NCI-H345 treated with DMSO at 0.1 percent for 48 hours (cell line): ENCODE results near the gene C14orf132.

ENCODE experiments used
- DNase-seq: peaks from one replicate; lab custom pipeline; 2025; ENCODE audit not compliant: unreplicated experiment; lab: John Stamatoyannopoulos, UW

The C14orf132 gene

DNA sequence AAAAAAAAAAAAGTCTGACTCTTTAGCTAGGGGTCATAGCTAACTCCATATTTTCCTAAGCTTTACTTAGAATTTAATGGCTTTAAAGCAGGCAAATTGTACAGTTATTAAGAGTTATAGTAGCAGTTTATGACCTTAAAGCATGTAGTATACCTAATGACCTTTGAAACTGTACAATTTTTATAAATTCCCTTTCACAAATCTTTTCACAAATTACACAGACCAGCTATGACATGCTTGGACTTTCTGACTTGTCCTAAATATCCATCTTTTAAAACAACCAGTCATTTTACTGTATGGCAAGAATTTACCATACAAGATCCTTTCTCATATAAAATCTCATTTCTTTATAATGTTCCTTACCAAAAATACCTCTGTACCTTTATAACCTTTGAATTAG, 74.8 kb downstream of the C14orf132 start:
- no peak for DNase-seq

DNA sequence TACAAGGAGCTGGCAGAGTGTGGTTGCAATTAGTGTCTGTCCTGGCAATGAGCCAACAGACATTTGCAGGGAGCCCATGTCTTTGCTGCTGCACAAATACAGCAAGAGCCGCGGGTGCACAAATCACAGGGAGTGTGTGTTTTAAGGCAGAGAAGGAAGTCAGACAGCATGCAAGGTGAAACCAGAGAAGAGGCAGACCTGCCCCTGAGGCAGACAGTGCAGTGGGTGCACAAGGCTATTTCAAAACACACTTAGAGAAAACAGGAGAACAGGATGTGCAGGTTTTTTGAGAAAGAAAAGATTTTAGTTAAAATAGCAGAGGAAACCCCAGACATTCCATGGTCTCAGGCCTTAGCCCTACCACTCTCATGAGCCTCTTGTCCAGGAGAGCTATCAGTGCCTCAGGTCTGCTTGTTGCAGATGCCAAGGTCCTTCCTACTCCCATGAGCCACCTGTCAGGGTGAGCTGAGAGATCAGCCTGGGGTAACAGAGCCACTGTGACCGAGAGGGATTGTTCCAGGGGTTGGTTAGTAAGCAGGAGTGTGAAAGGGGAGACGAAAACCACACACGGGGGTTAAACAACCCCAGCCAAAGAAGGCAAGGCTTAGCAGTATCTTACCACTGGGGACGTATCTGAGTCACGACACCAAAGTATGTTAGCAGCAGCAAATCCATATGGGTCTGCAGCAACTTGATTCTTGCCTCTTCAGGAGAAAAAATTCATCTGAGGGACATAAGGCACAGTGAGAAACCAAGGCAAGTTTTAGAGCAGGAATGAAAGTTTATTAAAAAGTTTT, 78.1 kb downstream of the C14orf132 start:
- DNase-seq, result peak; percentile 25

- no peak for DNase-seq
These were observed 78.8 kb downstream of the C14orf132 start for GRCh38 chr14:96117960-96118359.

DNA sequence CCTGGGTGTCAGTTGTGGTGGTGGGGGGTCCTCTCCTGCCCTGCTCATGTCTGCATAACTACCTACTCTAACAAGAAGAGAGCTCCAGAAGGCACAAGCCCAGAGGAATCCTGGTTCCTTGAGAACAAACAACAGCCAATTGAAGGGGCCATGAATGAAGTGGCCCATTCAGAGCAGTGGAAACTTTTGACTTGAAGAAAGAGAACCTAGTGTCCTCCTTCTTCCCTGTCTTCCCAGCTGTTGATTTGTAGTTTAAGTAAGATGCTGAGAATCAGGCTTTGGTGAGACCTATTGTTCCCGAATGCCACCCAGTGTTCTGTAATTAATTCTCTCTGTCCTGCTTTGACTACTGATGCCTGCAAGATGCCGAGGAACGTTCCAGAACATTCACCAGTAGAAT, 79.2 kb downstream of the C14orf132 start:
- DNase-seq, result no peak

- no peak for DNase-seq
These were observed 80.8 kb downstream of the C14orf132 start for GRCh38 chr14:96119947-96120346.

GRCh38 chr14:96120392-96120791, 81.2 kb downstream of the C14orf132 start:
- DNase-seq, result no peak

GRCh38 chr14:96120941-96121340, 81.8 kb downstream of the C14orf132 start:
- no peak for DNase-seq

GRCh38 chr14:96121660-96122395, 82.7 kb downstream of the C14orf132 start:
- DNase-seq, result no peak

DNA sequence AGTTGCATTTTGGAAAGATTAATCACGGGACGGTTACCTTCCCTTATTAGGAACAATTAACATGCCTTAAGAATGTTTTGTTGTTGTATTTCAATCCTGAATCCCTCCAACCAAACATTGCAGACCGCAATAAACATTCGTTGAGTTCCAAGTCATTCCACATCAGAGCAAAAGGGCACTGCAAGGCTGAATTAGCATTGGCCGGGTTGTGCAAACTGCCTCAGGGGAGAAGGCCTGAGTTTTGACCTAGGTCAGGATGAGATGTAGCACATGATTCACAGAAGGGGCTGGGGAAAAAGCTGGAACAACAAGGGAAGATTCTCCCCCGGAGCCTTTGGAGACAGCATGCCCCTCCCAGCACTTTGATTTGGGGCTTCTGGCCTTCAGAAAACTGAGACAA, 83.3 kb downstream of the C14orf132 start:
- no peak for DNase-seq

DNA sequence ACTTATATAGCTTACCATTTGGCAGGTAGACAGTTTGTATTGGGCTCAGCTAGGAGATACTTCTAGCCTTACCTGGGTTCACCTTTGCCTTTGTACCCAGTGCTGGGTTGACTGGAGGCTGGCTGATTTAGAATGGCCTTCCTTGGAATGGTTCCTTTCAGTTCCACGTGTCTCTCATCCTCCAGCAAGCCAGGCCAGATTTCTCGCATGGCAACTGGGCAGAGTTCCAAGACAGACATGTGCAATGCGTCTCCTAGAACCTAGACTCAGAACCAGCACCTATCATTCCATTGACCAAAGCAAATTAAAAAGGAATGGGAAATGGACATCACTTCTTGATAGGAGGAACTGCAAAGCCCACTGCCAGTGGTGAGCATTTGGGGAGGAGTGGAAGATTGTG, 86.4 kb downstream of the C14orf132 start:
- DNase-seq, result no peak

GRCh38 chr14:96126339-96126782, 87.2 kb downstream of the C14orf132 start:
- no peak for DNase-seq

DNA sequence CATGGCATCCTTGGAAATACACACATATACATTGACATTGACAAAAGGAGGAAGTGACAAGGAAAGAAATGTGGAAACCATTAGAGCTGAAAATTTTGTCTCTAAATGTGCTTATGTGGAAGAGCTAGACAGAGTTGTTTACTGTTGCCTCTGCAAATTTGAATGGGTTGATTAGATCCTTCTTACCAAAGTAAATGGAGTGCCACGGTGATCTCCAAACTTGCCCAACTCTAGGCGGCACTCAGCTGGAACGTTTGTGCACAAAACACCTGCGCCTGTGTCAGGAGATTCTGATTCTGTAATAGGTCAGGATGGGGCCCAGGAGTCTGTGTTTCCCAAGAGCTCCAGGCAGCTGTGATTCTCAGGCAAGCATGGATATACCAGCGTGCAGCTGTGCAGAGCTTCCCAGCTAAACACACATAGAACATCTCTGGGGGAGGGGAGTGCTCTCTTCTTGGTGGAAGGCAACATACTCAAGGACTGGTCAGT, 87.7 kb downstream of the C14orf132 start:
- DNase-seq, result peak; percentile 32

GRCh38 chr14:96129128-96129736, 90.1 kb downstream of the C14orf132 start:
- DNase-seq, result no peak

GRCh38 chr14:96130391-96130790, 91.2 kb downstream of the C14orf132 start:
- no peak for DNase-seq

GRCh38 chr14:96130854-96131253, 91.7 kb downstream of the C14orf132 start:
- no peak for DNase-seq

DNA sequence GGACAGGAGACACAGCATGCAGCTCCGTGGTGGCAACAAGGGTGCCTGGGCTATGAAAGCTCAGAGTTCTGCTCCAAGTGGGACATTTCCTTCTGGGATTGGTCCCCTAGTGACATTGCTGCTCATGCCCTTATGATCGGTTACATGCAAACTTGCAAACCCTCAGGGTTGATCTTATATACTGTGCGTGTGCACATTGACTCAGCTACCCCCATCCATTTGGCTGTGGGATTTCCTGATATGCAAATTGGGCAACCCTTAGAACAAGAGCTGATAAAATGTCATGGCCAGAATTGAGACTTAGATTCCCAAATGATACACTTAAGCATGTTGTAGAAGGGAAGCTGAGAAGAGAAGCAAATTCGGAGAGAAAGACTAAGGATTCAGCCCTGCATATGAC, 92.7 kb downstream of the C14orf132 start:
- no peak for DNase-seq

DNA sequence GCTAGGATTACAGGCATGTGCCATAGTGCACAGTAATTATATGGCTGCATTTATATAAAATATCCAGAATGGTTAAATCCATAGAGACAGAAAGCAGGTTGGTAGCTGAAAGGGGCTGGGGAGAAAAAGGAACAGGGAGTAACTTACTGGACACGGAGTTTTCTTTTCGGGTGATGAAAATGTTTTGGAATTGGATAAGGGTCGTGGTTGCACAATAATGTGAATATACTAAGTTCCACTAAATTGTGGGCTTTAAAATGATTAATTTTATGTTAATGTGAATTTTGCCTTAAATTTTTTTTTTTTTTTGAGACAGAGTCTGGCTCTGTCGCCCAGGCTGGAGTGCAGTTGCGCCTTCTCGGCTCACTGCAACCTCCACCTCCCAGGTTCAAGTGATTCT, 95.3 kb downstream of the C14orf132 start:
- DNase-seq, result no peak

GRCh38 chr14:96135285-96135684, 96.1 kb downstream of the C14orf132 start:
- no peak for DNase-seq

- DNase-seq, result no peak
These were observed 97.3 kb downstream of the C14orf132 start for GRCh38 chr14:96136371-96137005.

- no peak for DNase-seq
These were observed 99.1 kb downstream of the C14orf132 start for GRCh38 chr14:96138241-96138640.

- DNase-seq, result no peak
These were observed 100.0 kb downstream of the C14orf132 start for GRCh38 chr14:96139169-96139568.
